Left lung (tissue), 10 donors: ENCODE results near the gene PTPRM. TPM values are rescaled to one million over a fixed set of nuclear protein-coding genes. Genes with fewer than 3 reads are reported as not detected.

Source experiments
- ATAC-seq: fragments of 200-7000 bp; cut with Tn5 transposase; one replicate; pipeline ENCODE4 v1.9.1; 2020; ENCODE audit warnings: moderate library complexity
- DNase-seq, 4 donors: peaks; one replicate each; pipeline ENCODE4 v3.0.0-alpha.2; 2013 to 2020
- H3K27ac ChIP-seq, 2 donors: fragments of 200-600 bp; sonication (generic) in 1 of 2; one replicate each; pipeline versions ENCODE4 v1.5.0 to v1.8.0; 2020 to 2021
- H3K27me3 ChIP-seq, 2 donors: fragments of 200-600 bp; sonication (generic) in 1 of 2; one replicate each; pipeline versions ENCODE4 v1.5.0 to v1.8.0; 2020 to 2021
- H3K36me3 ChIP-seq, 2 donors: fragments of 200-600 bp; sonication (generic) in 1 of 2; one replicate each; pipeline versions ENCODE4 v1.5.0 to v1.8.0; 2020 to 2021
- H3K4me1 ChIP-seq, 2 donors: fragments of 200-600 bp; one replicate each; pipeline ENCODE4 v1.8.0; 2021
- H3K4me3 ChIP-seq, 2 donors: fragments of 200-600 bp; sonication (generic) in 1 of 2; one replicate each; pipeline versions ENCODE4 v1.5.0 to v1.8.0; 2020 to 2021; ENCODE audit warnings: mild to moderate bottlenecking in 1 of 2
- H3K9me3 ChIP-seq, 2 donors: fragments of 200-600 bp; sonication (generic) in 1 of 2; one replicate each; pipeline versions ENCODE4 v1.5.0 to v1.8.0; 2020 to 2021
- CTCF ChIP-seq, 2 donors: fragments of 200-600 bp; sonication (generic) in 1 of 2; IDR thresholded peaks; one replicate each; pipeline versions ENCODE4 v1.5.0 to v1.8.0; 2021; ENCODE audit warnings: antibody characterized with exemption in 2 of 2
- intact Hi-C, 2 donors: fragments of 100-400 bp; cut with DNase I; formaldehyde crosslinking; loops; one replicate each; pipeline versions ENCODE4 v1.11.2 to v1.14.2; 2022
- polyA plus RNA-seq, 6 donors: library from polyadenylated mRNA; unstranded; fragments of 120-200 nt; gene quantifications; one replicate each; pipeline ENCODE4 v1.2.1, GENCODE V29; 2013; ENCODE audit not compliant: insufficient read length in 6 of 6
- total RNA-seq, 2 donors: library from RNA; stranded (reverse); fragmentation: NEBNext Ultra II Directional; extraction: Animal tissue kit (Norgen Biotek cat#: 25700); gene quantifications; one replicate each; pipeline ENCODE4 v1.2.1, GENCODE V29; 2021
- donor health status: DM: no; HTN: yes; CAD: no.
- donor health status: DM: no; HTN: no; CAD: no.

PTPRM gene
- total and polyA plus RNA-seq, 8 donors = 76.4 to 99.6 (median 90.1) TPM

DNA sequence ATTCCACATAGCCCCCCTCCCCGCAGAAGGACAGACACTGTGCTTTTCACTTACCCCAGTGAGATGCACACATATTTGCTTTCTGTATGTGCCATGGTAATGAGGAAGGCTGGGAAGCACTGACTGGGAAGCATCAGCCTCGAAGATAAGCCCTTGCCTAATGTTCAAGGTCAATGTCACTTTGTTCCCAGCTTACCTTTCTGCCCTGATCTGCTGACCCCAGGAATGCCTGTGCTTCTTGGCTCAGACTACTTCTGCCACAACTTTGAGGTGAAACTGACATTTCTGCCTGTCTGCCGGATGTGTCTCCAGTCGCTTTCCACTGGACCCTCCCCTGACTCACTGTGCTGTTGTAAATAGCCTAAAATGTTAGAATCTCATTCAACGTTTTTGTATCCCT lies 183.8 kb downstream of the PTPRM start:
- H3K36me3 ChIP-seq = no peaks in the 10 kb centered on the region
- intact Hi-C loops = no loop called here
- H3K4me3 ChIP-seq = no peak overlapping the region
- ATAC-seq (no peak), DNase-seq (no peak)
- peaks cover 12 to 47% of the 10 kb centered on the region in 2 donors for H3K4me1 ChIP-seq
- H3K27me3 ChIP-seq = no peaks in the 10 kb centered on the region
- peaks cover 0 to 4% of the 10 kb centered on the region in 2 donors for H3K9me3 ChIP-seq
- H3K27ac ChIP-seq = no peak overlapping the region
- TF ChIP-seq CTCF (IDR thresholded peaks at IDR 0.05) = no peak

- no peaks in the 10 kb centered on the region for H3K27me3 ChIP-seq
- DNase-seq (no peak), ATAC-seq (peak; percentile 23)
- peak overlapping the region in 1 of 2 donors; percentile 4 for H3K27ac ChIP-seq
- intact Hi-C loops = no loop called here
- no peak overlapping the region for H3K4me3 ChIP-seq
- H3K4me1 ChIP-seq = peaks cover 13 to 32% of the 10 kb centered on the region in 2 donors
- H3K36me3 ChIP-seq = no peaks in the 10 kb centered on the region
- no peak for TF ChIP-seq CTCF (IDR thresholded peaks at IDR 0.05)
- H3K9me3 ChIP-seq = no peaks in the 10 kb centered on the region
Observed at GRCh38 chr18:7754258-7754657, 187.1 kb downstream of the PTPRM start.

GRCh38 chr18:7754725-7755181 lies 187.6 kb downstream of the PTPRM start:
- peak; percentile 36 for ATAC-seq
- intact Hi-C loops = no loop called here
- no peak for DNase-seq
- Histone ChIP-seq H3K36me3 (no peaks in the 10 kb centered on the region), H3K27me3 (no peaks in the 10 kb centered on the region), H3K4me1 (peaks cover 9 to 27% of the 10 kb centered on the region in 2 donors), H3K9me3 (no peaks in the 10 kb centered on the region), H3K27ac (peak overlapping the region in 1 of 2 donors; percentile 24), H3K4me3 (no peak overlapping the region)
- no peak for TF ChIP-seq CTCF (IDR thresholded peaks at IDR 0.05)

DNA sequence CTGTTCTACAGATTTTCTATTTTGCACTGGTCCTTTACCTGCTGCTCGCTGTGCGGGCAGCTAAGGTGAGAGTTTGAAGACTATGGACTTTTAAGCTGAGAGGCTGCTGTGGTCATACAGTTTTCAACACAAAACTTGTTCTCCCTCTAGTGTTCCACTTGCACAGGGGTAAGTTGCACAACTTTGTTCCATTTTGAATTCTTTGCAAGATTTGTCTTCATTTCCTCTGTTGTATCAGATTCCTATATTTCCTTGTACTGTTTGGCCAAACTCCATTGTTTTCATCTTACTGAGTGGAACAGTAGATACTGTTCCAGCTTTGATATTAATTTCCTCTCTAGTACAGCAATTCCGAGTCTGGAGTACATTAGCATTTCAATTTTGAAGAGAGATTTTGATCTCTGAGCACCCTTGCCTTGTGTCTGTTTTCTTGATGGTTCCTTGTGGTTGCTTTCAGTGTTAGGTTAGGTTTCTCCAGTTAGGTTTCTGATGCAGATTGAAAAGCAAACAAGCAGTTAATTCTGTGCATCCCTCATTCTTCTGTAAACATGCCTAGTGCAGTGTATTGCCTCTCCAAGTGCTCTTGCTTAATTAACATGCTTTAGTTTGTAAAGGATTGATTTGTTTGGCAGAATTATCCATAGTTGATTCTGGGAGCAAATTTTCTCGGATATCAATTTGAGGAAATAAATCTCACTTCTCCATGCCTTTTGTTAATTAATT lies 188.8 kb downstream of the PTPRM start:
- Histone ChIP-seq H3K27me3 (no peaks in the 10 kb centered on the region), H3K27ac (peak overlapping the region in 1 of 2 donors; percentile 24), H3K36me3 (no peaks in the 10 kb centered on the region), H3K4me1 (peaks cover 9 to 23% of the 10 kb centered on the region in 2 donors), H3K9me3 (no peaks in the 10 kb centered on the region), H3K4me3 (no peak overlapping the region)
- intact Hi-C loops = no loop called here
- peak in 1 of 2 donors; percentile 6 for TF ChIP-seq CTCF (IDR thresholded peaks at IDR 0.05)
- ATAC-seq (peak; percentile 79), DNase-seq (peak in 1 of 4 donors; percentile 28)

DNA sequence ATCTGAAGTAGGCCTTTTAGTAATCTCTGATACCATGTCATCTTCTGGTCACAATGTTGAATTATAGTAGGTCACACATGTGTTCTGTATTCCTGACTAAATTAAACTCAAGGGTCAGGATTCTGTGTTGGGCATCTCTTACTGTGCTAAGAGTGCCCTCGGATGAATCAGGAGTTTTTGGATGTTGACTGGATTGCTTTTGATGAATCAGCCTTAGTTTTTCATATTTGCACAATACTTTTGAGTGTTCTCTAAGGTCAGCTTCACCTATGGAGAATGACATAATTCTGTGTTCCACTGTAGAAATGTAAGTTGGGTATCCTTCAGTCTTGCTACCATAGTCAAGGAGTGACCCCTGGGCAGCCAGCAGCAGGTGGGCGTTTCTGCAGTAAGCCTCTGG lies 190.1 kb downstream of the PTPRM start:
- ATAC-seq = no peak
- peaks cover 9 to 22% of the 10 kb centered on the region in 2 donors for H3K4me1 ChIP-seq
- H3K27ac ChIP-seq = no peak overlapping the region

More for the DNA sequence above, 190.1 kb downstream of the PTPRM start:
- H3K27me3 ChIP-seq = no peaks in the 10 kb centered on the region
- no peak for TF ChIP-seq CTCF (IDR thresholded peaks at IDR 0.05)
- intact Hi-C loops = no loop called here
- DNase-seq = no peak
- no peaks in the 10 kb centered on the region for H3K36me3 ChIP-seq
- no peak overlapping the region for H3K4me3 ChIP-seq
- H3K9me3 ChIP-seq = no peaks in the 10 kb centered on the region
